Stimulated activated CD8-positive, alpha-beta memory T cell treated with anti-CD3 and anti-CD28 coated beads, Interleukin-7, amount 100 ng/mL, for 24 hours (primary cell): ENCODE data around the gene ATP6AP2.
"Not testable (repeated sequence)": the region's sequence is repeated elsewhere in the genome, so short reads cannot be mapped to it uniquely, and the experiment has no call there.

ENCODE experiments used
- DNase-seq: peaks from one replicate; pipeline ENCODE4 v3.0.0-alpha.2; 2020; ENCODE audit warnings: low read depth

Gene ATP6AP2

GRCh38 chrX:40580537-40581335 is at the start of gene ATP6AP2:
ATP6AP2 (plus strand) TSS chrX:40580970; CDS start chrX:40581066, 96 bp downstream.
- DNase-seq: peak; percentile 67

DNA sequence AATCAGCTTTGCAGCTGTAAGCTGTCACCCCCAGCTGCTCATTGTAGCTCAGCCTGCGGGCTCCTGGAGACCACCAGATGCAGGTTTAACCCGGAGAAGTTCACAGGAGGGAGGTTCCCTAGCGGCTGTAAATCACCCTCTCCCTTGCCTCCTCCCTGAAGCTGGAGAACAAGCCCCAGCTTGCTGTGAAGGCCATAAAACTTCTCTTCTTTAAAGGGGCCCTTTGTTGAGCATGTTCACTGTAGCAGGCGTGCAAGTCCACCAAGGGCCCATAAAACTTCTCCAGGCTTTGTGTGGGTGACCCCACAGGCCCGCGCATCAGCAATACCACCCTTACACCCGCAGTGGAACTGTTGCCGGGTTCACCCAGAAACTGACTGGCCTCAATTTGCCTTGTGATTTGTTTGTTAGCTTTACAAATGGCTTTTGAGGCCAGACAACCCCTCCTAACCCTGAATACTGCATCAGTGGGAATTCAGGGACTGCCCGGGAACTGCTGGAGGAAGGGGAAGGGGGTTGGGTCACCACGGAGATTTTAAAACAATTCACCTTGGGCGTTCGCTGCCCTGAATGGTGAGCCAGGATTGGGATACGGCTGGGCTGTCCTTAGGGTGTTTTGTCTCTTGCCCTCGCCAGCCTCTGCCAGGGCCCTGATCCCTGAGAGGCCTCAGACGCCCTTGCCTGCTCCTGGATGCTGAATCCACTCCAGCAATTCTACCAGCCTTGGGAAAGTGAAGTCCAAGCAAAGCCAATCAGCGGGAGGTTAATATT is 49.5 kb upstream of the ATP6AP2 start:
- no peak for DNase-seq

DNA sequence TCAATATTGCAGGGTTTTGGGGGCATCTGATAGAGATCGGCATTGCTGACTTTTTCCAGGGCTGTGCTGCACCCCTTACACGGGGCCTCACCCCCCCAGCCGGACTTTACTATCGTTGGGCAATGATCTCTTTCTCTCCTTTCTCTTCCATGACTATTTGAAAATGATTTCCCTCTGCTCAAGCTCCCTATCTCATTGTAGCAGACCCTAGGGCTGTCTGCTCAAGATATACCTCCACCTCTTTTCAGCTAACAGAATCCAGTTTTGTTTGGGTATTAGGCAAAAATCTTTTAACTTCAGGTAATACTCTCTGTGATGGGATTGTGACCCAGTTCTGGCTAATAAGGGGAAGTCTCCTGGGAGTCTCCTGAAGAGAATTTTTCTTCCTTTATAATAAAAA is 43.5 kb upstream of the ATP6AP2 start:
- DNase-seq: no peak

DNA sequence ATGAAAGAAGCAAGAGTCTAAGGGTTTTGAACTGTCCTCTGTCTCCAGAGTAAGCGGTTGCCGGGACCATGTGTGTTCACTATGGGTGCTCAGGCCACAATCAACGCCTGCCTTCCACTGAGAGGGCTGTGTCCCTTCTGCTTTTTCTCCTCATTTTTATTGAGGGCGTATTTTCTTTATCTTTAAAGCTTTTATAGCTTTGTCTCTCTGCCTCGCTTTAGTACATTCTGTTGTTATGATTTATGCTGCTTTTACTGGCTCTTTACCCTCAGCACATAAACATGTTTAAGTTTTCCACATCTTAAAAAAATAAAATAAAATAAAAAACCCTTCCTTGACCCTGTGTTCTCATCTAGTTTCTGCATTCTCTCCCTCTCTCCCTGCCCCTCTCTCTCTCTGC is 42.4 kb upstream of the ATP6AP2 start:
- no peak for DNase-seq

DNA sequence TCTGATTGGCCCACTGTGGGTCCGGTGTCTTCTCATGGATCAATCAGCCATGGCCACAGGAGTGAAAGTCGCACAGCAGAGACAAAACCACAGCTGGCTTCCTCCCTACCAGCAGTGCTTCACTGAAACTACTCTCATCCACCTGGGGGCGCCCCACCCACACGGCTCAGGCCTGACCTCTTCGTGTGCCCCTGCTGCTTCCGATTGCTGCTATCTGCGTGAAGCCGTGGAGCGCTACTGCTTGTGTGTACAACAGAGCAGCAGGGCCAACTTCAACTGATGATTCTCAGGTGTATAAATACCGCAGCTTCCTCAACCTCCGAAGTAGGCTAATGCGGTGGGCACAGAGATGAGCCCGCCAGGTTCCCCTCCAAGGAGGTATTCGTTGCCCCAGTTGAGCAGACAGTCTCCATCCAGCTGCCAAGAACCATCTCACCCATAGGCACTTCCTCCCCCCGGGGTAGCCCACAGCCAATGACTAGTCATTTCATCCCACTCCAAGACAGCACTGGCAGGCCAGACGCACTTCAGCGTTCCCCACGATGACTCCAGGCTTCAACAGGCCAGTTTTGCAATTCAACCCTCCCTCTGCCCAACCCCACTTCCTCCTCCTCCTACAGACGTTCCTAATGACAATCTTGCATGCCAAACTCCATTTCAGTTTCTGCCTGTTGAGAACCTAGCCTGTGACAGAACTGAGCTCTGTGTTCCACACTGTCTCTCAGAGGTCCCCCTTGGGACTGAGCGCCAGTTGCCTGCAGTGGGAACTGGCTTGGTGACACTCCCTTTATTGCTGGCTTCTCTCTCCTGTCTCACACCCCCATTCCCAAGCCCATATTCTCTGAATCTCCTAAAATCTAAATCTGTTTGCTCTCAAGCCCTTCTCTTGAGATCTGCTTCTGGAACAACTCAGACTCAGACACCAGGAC is 41.3 kb upstream of the ATP6AP2 start:
- peak; percentile 21 for DNase-seq

- DNase-seq: no peak
Measured at GRCh38 chrX:40542208-40542607, 38.6 kb upstream of the ATP6AP2 start.

GRCh38 chrX:40542972-40543371 is 37.8 kb upstream of the ATP6AP2 start:
- no peak for DNase-seq

DNA sequence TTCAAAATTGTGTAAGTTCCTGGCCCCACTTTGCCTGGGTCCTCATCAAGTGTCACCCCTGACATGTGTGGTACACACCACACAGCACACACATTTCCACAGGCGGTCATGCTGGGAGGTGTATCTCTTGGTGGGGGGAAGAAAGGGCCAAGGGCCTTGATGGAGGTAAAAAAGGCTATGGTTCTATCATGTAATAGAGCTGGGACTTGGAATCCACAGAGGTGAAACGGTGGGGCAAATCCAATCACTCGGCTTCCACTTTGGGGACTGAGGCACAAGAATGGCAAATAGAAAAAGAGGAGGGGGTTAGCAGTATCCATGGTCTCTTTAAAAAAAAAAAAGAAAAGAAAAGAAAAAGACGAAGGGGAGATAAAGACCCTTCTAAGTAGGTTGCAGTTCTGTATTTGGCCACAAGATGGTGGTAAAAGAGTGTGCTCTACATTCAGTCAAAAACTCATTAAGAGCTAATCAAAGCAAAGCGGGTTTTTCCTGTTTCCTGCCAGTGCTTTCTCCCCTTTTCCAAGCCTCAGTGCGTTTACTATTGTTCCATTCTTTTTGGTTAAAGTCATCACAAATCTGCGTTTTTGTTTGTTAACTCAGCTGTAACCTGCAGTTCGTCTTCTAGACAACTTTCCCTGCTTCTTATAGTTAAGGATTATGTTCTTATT is 37.0 kb upstream of the ATP6AP2 start:
- DNase-seq: no peak

- DNase-seq: no peak
Measured at GRCh38 chrX:40544343-40545266, 36.2 kb upstream of the ATP6AP2 start.

DNA sequence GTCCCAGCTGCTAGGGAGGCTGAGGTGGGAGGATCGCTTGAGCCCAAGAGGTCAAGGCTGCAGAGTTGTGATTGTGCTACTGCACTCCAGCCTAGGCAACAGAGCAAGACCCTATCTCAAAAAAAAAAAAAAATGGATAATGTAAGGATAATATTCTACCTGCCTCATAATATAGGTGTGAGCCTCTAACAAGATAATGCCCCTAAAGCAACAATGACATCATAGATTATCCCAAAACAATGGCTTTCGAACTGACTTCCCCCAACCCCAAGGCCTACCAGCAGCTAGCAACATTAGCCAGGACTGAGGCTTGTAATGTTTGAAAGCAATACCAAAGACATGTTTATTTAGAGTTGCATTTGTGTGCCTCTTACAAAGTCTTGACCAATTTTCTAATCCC is 33.9 kb upstream of the ATP6AP2 start:
- no peak for DNase-seq

- no peak for DNase-seq
Measured at GRCh38 chrX:40550066-40550465, 30.7 kb upstream of the ATP6AP2 start.

GRCh38 chrX:40552768-40553167 is 28.0 kb upstream of the ATP6AP2 start:
- no peak for DNase-seq

DNA sequence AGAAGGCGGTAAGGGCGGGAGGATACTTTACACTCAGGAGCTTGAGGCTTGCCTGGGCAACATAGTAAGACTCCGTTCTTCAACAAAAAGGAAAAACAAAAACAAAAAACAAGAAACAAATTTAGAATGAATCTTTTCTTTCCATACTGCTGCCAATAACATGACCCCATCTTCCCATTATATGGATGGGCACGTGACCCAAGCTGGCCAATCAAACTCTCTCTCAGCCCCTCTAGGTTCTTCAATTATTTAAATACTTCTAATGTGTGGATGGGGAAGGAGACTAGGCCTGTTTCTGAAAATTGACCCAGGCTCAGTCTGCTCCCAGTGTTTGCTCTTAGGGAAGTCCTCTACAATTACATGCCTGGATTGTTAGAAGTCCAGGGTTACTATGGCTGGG is 22.2 kb upstream of the ATP6AP2 start:
- DNase-seq: no peak

GRCh38 chrX:40563784-40564183 is 17.0 kb upstream of the ATP6AP2 start:
- DNase-seq: no peak

DNA sequence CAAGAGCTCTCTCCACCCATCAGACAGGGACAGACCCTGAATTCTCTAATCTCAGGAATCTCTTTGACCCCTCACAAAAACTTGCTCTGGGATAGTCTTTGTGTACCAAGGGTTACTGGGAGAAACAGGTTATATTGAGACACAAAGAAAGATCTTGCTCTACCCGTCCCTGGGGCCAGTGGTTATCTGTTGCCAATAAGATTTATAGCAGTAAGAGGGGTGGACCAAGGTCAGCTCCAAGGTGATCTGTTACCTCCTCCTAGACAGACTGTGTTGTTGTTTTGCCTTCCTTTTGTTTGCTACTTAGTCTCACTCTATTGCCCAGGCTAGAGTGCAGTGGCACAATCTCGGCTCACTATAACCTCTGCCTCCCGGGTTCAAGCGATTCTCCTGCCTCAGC is 16.3 kb upstream of the ATP6AP2 start:
- DNase-seq: no peak

DNA sequence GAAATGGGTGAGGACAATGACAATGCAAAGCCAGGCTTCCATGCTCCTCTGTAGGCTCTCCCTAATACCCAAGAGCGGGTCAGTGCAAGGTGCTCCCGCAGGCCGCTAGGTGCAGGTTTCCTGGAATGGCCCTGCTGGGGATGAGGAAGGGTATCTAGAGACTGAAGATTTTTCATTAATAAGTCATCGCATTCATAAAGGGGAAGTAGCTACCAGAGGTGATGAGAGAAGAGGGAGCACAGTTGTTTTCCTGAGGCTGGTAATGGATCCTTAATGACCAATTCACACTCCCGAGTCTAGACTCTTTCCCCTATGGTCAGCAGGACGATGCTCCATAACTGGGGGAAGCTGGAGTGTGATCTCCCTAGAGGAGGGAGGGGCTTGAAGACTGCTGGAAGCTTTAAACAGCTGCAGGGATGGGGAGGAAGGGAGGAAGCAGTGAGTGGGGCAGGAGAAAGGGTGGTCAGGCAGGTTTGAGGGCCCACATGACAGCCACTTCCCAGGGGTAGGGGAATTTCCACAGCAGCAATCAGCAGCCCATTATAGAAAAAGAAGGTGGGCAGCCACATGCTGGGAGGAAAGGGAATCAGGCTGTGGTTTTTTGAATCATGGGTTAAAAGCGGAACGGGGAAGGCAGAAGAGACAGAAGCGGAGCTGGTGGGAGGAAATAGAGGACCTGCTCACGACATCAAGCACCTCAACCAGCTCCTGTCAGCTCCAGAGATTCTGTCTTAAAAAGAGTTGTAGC is 10.2 kb upstream of the ATP6AP2 start:
- no peak for DNase-seq

GRCh38 chrX:40571164-40571563 is 9.6 kb upstream of the ATP6AP2 start:
- DNase-seq: not testable (repeated sequence)

DNA sequence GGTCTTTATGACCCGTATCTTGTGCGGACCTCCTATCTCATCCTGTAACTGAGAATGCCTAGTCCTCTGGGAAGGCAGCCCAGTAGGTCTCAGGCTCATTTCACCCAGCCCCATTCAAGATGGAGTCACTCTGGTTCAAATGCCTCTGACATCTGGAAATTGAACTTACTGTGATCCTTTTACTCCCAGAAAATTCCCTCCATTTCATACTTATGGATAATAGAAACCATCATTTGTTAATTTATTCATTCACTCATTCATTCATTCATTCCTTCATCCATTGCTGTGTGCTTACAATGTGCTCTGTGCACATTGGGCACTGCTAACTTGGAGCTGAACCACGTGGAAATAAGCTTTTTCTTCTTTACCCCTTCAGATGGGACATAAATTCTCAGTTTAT is 9.2 kb upstream of the ATP6AP2 start:
- no peak for DNase-seq

DNA sequence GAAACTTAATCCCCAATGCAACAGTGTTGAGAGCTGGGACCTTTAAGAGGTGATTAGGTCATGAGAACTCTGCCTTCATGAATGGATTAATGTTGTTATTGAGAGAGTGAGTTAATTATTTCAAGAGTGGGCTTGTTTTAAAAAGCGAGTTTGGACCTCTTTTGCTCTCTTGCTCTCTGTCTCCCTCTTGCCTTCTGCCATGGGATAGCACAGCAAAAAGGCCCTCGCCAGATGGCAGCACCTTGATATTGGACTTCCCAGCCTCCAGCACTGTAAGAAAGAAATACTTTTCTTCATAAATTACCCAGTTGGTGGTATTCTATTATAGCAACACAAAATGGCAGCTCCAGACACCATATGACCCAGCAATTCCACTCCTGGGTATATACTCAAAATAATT is 7.0 kb upstream of the ATP6AP2 start:
- no peak for DNase-seq

GRCh38 chrX:40575411-40575810 is 5.4 kb upstream of the ATP6AP2 start:
- DNase-seq: not testable (repeated sequence)
